ENCODE measurements around the gene RANBP3. TPM values are rescaled to one million over a fixed set of nuclear protein-coding genes. Genes with fewer than 3 reads are reported as not detected.

The RANBP3 gene
- total RNA-seq, 4 donors from 2014 or later, result 55.6 to 85.0 (median 78.0) TPM

GRCh38 chr19:5900976-5901375 is 77.0 kb downstream of the RANBP3 start:
- WGBS, result 85% methylated on average over 8 of the region's 8 CpGs
- H3K27me3 ChIP-seq, result no peaks in the 10 kb centered on the region
- H3K27ac ChIP-seq, result no peak overlapping the region
- peaks cover 22% of the 10 kb centered on the region for H3K36me3 ChIP-seq
- TF ChIP-seq EP300 (IDR thresholded peaks at IDR 0.05) (no peak), POLR2AphosphoS5 (IDR thresholded peaks at IDR 0.05) (no peak), POLR2A (IDR thresholded peaks at IDR 0.05) (no peak)
- TF ChIP-seq, protein P1, sequence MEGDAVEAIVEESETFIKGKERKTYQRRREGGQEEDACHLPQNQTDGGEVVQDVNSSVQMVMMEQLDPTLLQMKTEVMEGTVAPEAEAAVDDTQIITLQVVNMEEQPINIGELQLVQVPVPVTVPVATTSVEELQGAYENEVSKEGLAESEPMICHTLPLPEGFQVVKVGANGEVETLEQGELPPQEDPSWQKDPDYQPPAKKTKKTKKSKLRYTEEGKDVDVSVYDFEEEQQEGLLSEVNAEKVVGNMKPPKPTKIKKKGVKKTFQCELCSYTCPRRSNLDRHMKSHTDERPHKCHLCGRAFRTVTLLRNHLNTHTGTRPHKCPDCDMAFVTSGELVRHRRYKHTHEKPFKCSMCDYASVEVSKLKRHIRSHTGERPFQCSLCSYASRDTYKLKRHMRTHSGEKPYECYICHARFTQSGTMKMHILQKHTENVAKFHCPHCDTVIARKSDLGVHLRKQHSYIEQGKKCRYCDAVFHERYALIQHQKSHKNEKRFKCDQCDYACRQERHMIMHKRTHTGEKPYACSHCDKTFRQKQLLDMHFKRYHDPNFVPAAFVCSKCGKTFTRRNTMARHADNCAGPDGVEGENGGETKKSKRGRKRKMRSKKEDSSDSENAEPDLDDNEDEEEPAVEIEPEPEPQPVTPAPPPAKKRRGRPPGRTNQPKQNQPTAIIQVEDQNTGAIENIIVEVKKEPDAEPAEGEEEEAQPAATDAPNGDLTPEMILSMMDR (IDR thresholded peaks at IDR 0.05), result no peak
- no peaks in the 10 kb centered on the region for H3K9me3 ChIP-seq
- no peak for DNase-seq (ENCODE audit: low spot score in 2 of 2)
- no peak overlapping the region for H3K4me3 ChIP-seq
- peaks cover 35% of the 10 kb centered on the region for H3K4me1 ChIP-seq

DNA sequence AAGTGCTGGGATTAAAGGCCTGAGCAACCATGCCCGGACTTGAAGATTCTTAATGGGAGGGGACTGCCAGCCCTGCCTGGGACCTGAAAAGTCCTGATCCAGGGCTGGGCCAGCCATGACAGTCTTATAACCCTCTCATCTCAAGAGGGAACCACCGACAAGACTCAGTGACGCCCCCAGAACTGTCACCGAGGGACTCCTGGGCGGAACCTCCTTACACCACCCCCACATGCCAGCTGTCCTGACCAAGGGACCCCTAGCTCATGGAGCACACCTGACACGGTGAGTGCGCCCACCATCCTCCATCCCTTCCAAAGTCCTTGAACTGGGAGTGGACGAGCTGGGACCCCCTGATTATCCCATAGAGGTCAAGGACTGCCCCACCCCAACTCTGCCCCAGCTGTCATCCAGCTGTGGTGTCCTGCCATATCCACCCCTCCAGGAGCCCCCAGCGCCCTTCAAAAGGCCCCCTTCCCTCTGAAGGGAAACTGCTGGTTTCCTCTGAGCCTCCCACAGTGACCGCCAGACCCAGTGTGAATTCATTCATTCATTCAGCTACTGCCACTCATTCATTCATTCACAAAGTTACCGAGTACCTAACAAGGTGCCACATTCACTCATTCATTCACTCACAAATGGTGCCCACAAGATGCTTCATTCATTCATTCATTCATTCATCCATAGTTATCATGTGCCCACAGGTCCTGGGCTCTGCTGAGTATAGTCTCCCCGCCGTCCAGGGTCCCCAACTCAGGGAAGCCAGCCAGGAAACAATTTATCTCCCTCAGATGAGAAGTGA is 78.0 kb downstream of the RANBP3 start:
- Histone ChIP-seq H3K4me3 (no peak overlapping the region), H3K4me1 (peaks cover 27% of the 10 kb centered on the region), H3K9me3 (no peaks in the 10 kb centered on the region), H3K27ac (no peak overlapping the region), H3K36me3 (peaks cover 33% of the 10 kb centered on the region), H3K27me3 (no peaks in the 10 kb centered on the region)
- WGBS, result 91% methylated on average over 11 of the region's 13 CpGs
- DNase-seq (ENCODE audit: low spot score in 2 of 2), result peak in 1 of 2 donors; percentile 53
- TF ChIP-seq POLR2AphosphoS5 (IDR thresholded peaks at IDR 0.05), result no peak
- no peak for TF ChIP-seq POLR2A (IDR thresholded peaks at IDR 0.05)
- no peak for TF ChIP-seq EP300 (IDR thresholded peaks at IDR 0.05)

- TF ChIP-seq, protein P1 (IDR thresholded peaks at IDR 0.05), result no peak
- TF ChIP-seq POLR2AphosphoS5 (IDR thresholded peaks at IDR 0.05) (no peak), EP300 (IDR thresholded peaks at IDR 0.05) (no peak), POLR2A (IDR thresholded peaks at IDR 0.05) (no peak)
- no peak overlapping the region for H3K27ac ChIP-seq
- H3K4me1 ChIP-seq, result peaks cover 38% of the 10 kb centered on the region
- 82% methylated on average over 12 of the region's 30 CpGs for WGBS
- H3K27me3 ChIP-seq, result peaks cover 2% of the 10 kb centered on the region
- no peak overlapping the region for H3K4me3 ChIP-seq
- DNase-seq (ENCODE audit: low spot score in 2 of 2), result peak in 1 of 2 donors; percentile 49
- no peaks in the 10 kb centered on the region for H3K9me3 ChIP-seq
- peaks cover 37% of the 10 kb centered on the region for H3K36me3 ChIP-seq
Measured at GRCh38 chr19:5897189-5897969, 80.6 kb downstream of the RANBP3 start.

GRCh38 chr19:5896365-5897076 is 81.4 kb downstream of the RANBP3 start:
- H3K4me1 ChIP-seq, result peaks cover 38% of the 10 kb centered on the region

DNA sequence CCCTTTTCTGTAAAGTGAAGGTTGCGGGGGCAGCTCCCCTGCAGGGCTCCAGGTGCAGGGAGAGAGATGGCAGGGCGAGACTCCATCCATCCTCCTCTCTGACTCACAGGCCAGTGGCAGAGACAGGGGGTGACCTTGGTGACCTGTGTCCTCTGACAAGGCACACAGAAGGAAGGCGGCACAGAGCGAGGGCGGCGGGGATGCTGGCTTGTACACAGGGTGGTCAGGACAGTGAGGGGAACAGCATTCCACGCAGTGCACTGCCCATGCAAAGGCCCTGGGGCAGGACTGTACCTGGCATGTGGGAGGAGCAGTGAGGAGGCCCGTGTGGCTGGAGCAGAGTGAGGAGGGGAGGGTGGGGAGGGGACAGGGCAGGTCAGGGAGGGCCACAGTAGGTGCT is 82.0 kb downstream of the RANBP3 start:
- TF ChIP-seq POLR2A (IDR thresholded peaks at IDR 0.05) (no peak), EP300 (IDR thresholded peaks at IDR 0.05) (no peak), POLR2AphosphoS5 (IDR thresholded peaks at IDR 0.05) (no peak)
- TF ChIP-seq, protein P1 (IDR thresholded peaks at IDR 0.05), result no peak
- Histone ChIP-seq H3K36me3 (peaks cover 33% of the 10 kb centered on the region), H3K27ac (no peak overlapping the region), H3K4me3 (no peak overlapping the region), H3K4me1 (peaks cover 32% of the 10 kb centered on the region), H3K9me3 (no peaks in the 10 kb centered on the region), H3K27me3 (peaks cover 9% of the 10 kb centered on the region)
- no peak for DNase-seq (ENCODE audit: low spot score in 2 of 2)
- 84% methylated on average over 7 of the region's 8 CpGs for WGBS

More at GRCh38 chr19:5896365-5897076, 81.4 kb downstream of the RANBP3 start:
- 89% methylated on average over 22 of the region's 29 CpGs for WGBS
- Histone ChIP-seq H3K9me3 (no peaks in the 10 kb centered on the region), H3K27ac (no peak overlapping the region), H3K36me3 (peaks cover 37% of the 10 kb centered on the region), H3K4me3 (no peak overlapping the region), H3K27me3 (peaks cover 9% of the 10 kb centered on the region)
- no peak for TF ChIP-seq EP300 (IDR thresholded peaks at IDR 0.05)
- TF ChIP-seq, protein P1 (IDR thresholded peaks at IDR 0.05), result no peak
- no peak for TF ChIP-seq POLR2A (IDR thresholded peaks at IDR 0.05)
- TF ChIP-seq POLR2AphosphoS5 (IDR thresholded peaks at IDR 0.05), result no peak
- DNase-seq (ENCODE audit: low spot score in 2 of 2), result peak in 1 of 2 donors; percentile 47
